ENCODE results near the gene TACC3.

- TF ChIP-seq ESRRA (CRISPR knock-in tag; IDR thresholded peaks at IDR 0.05; ENCODE audit: borderline replicate concordance), result no peak
- TF ChIP-seq ZNF317 (CRISPR knock-in tag; IDR thresholded peaks at IDR 0.05; ENCODE audit: borderline replicate concordance, low read depth), result no peak
- no peak for TF ChIP-seq OVOL2 (CRISPR knock-in tag; IDR thresholded peaks at IDR 0.05; ENCODE audit: borderline replicate concordance)
- TF ChIP-seq CTCF (IDR thresholded peaks at IDR 0.05), result no peak
- no peak for TF ChIP-seq ZNF232 (CRISPR knock-in tag; IDR thresholded peaks at IDR 0.05)
- TF ChIP-seq NR3C1 (CRISPR knock-in tag; conservative IDR thresholded peaks at IDR 0.05; ENCODE audit: low read depth), result no peak
Observed at GRCh38 chr4:1747603-1747967, 26.3 kb downstream of the TACC3 start.

Measured in WTC11 (cell line).